CD14-positive monocyte (primary cell): ENCODE measurements around the gene CALML5. TPM values are rescaled to one million over a fixed set of nuclear protein-coding genes. Genes with fewer than 3 reads are reported as not detected.

Experiments
- DNase-seq, 3 donors: peaks; one replicate each; pipeline ENCODE4 v3.0.0-alpha.2; 2011 to 2022
- H2AFZ ChIP-seq: 2 replicates; pipeline ENCODE4 v1.6.0; 2012; ENCODE audit warnings: mild to moderate bottlenecking, low read depth, low read length, inconsistent platforms; ENCODE audit not compliant: insufficient read depth, poor library complexity, severe bottlenecking
- H3K27ac ChIP-seq, 2 donors: 1 replicate in 1 of 2; 2 replicates in 1 of 2; pipeline ENCODE4 v1.5.1; 2012 to 2013; ENCODE audit warnings: low read length in 2 of 2, control low read depth in 1 of 2, inconsistent platforms in 1 of 2, low read depth in 1 of 2, mild to moderate bottlenecking in 1 of 2
- H3K27me3 ChIP-seq, 2 donors: one replicate each; pipeline versions ENCODE4 v1.6.0 to v1.6.1; 2011 to 2013; ENCODE audit warnings: low read length in 2 of 2; ENCODE audit not compliant: control insufficient read depth in 2 of 2, insufficient read depth in 2 of 2
- H3K36me3 ChIP-seq, 2 donors: replicated peaks in 1 of 2; 1 replicate in 1 of 2; 2 replicates in 1 of 2; pipeline versions ENCODE4 v1.5.1 to v1.6.1; 2012 to 2013; ENCODE audit warnings: low read length in 2 of 2, control low read depth in 1 of 2, inconsistent platforms in 1 of 2, mild to moderate bottlenecking in 1 of 2; ENCODE audit not compliant: insufficient read depth in 2 of 2, control insufficient read depth in 1 of 2
- H3K4me1 ChIP-seq, 2 donors: 1 replicate in 1 of 2; 2 replicates in 1 of 2; pipeline versions ENCODE4 v1.5.1 to v1.6.1; 2012 to 2013; ENCODE audit warnings: low read length in 2 of 2, control low read depth in 1 of 2, inconsistent platforms in 1 of 2, mild to moderate bottlenecking in 1 of 2, moderate library complexity in 1 of 2; ENCODE audit not compliant: insufficient read depth in 2 of 2, control insufficient read depth in 1 of 2
- H3K4me2 ChIP-seq: replicated peaks from 2 replicates; pipeline ENCODE3; 2012; ENCODE audit warnings: low read length, moderate library complexity, mild to moderate bottlenecking; ENCODE audit not compliant: poor library complexity, severe bottlenecking; ENCODE audit errors: extremely low read depth
- H3K4me3 ChIP-seq, 3 experiments: fragments of 200-600 bp in 1 of 3; sonication (generic) in 1 of 3; replicated peaks in 1 of 3; 1 replicate in 2 of 3; 2 replicates in 1 of 3; pipeline ENCODE4 v1.5.1; 2011 to 2013; ENCODE audit warnings: low read length in 3 of 3, mild to moderate bottlenecking in 3 of 3, control low read depth in 2 of 3, low read depth in 2 of 3, inconsistent platforms in 1 of 3, moderate library complexity in 1 of 3
- H3K79me2 ChIP-seq: 2 replicates; pipeline ENCODE4 v1.6.0; 2012; ENCODE audit warnings: mild to moderate bottlenecking, control low read depth, inconsistent platforms, low read length, moderate library complexity; ENCODE audit not compliant: insufficient read depth
- H3K9ac ChIP-seq: 2 replicates; pipeline ENCODE4 v1.6.0; 2017; ENCODE audit warnings: low read length, mild to moderate bottlenecking; ENCODE audit not compliant: insufficient read depth, poor library complexity, severe bottlenecking
- H3K9me3 ChIP-seq, 2 donors: replicated peaks in 1 of 2; 1 replicate in 1 of 2; 2 replicates in 1 of 2; pipeline versions ENCODE4 v1.5.1 to v1.6.1; 2012 to 2013; ENCODE audit warnings: low read length in 2 of 2, control low read depth in 1 of 2; ENCODE audit not compliant: control insufficient read depth in 1 of 2, insufficient read depth in 1 of 2
- H4K20me1 ChIP-seq: 2 replicates; pipeline ENCODE4 v1.6.0; 2012; ENCODE audit warnings: mild to moderate bottlenecking, low read length, control low read depth, moderate library complexity; ENCODE audit not compliant: insufficient read depth
- H3K27ac Mint-ChIP-seq, 7 donors: one replicate each; pipeline ENCODE4 v1.8.0; 2020; ENCODE audit warnings: mild to moderate bottlenecking in 7 of 7, mixed read lengths in 7 of 7, moderate library complexity in 6 of 7, inconsistent platforms in 2 of 7
- H3K27me3 Mint-ChIP-seq, 3 donors: one replicate each; pipeline ENCODE4 v1.8.0; 2021 to 2022; ENCODE audit warnings: low read depth in 3 of 3, mild to moderate bottlenecking in 3 of 3, mixed read lengths in 3 of 3, moderate library complexity in 3 of 3, inconsistent platforms in 1 of 3
- H3K36me3 Mint-ChIP-seq, 2 donors: one replicate each; pipeline ENCODE4 v1.8.0; 2020; ENCODE audit warnings: mixed read lengths in 2 of 2, inconsistent platforms in 1 of 2, mild to moderate bottlenecking in 1 of 2
- H3K4me1 Mint-ChIP-seq: one replicate; pipeline ENCODE4 v1.8.0; 2020; ENCODE audit warnings: mild to moderate bottlenecking, mixed read lengths
- H3K4me3 Mint-ChIP-seq, 2 donors: one replicate each; pipeline ENCODE4 v1.8.0; 2020; ENCODE audit warnings: mild to moderate bottlenecking in 2 of 2, mixed read lengths in 2 of 2, moderate library complexity in 1 of 2
- H3K9me3 Mint-ChIP-seq, 7 donors: one replicate each; pipeline ENCODE4 v1.8.0; 2020 to 2022; ENCODE audit warnings: mixed read lengths in 7 of 7, mild to moderate bottlenecking in 6 of 7, moderate library complexity in 6 of 7, inconsistent platforms in 2 of 7
- WGBS: methylation state at CpG from one replicate; pipeline ENCODE4 v1.1.5; 2013; ENCODE audit warnings: missing lambda C conversion rate; ENCODE audit not compliant: insufficient coverage; 5-methylcytosine and 5-hydroxymethylcytosine counted together
- intact Hi-C, 2 donors: fragments of 100-400 bp; cut with micrococcal nuclease; formaldehyde crosslinking; loops; one replicate each; pipeline versions ENCODE4 v1.15.0 to v1.15.1; 2023
- polyA plus RNA-seq, 3 donors: library from polyadenylated mRNA; depleted of rRNA in 1 of 3; unstranded in 2 of 3; stranded (reverse) in 1 of 3; fragments of 300-500 nt in 2 of 3; fragments of >200 nt in 1 of 3; fragmentation: Illumina TruSeq in 2 of 3; gene quantifications; 1 replicate in 2 of 3; 2 replicates in 1 of 3; pipeline ENCODE4 v1.2.3, GENCODE V29; 2012 to 2021
- TF ChIP-seq, protein P1 (sequence below): fragments of 200-600 bp; IDR thresholded peaks from one replicate; pipeline ENCODE4 v1.8.0; 2022; ENCODE audit warnings: antibody characterized with exemption, mild to moderate bottlenecking

The CALML5 gene
- polyA plus RNA-seq, 3 donors, result not detected

DNA sequence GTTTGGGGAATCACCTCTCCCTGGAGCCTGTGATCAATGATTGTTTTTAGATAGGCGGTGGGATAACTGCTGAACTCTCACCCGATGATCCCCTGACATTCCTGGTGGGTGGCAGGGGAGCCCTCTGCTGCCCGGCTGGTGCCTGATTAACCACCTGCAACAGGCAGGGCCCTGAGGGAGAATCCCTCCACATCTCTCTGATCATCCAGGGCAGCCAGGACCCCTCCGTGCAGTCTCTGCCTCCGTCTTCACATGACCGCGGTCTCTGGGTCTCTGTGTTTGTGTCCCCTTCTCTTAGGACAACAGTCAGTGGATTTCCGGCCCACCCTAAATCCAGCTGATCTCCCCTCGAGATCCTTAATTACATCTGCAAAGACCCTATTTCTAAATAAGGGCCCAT, 17.4 kb downstream of the CALML5 start:
- WGBS, result 100% methylated on average over 6 of the region's 9 CpGs
- H3K9me3 Mint-ChIP-seq, result peaks cover 0 to 2% (median 0%) of the 10 kb centered on the region in 7 donors
- H3K27me3 Mint-ChIP-seq, result peaks cover 5 to 12% (median 5%) of the 10 kb centered on the region in 3 donors
- no peaks in the 10 kb centered on the region for H4K20me1 ChIP-seq
- no peak overlapping the region for H3K4me3 ChIP-seq
- TF ChIP-seq, protein P1, sequence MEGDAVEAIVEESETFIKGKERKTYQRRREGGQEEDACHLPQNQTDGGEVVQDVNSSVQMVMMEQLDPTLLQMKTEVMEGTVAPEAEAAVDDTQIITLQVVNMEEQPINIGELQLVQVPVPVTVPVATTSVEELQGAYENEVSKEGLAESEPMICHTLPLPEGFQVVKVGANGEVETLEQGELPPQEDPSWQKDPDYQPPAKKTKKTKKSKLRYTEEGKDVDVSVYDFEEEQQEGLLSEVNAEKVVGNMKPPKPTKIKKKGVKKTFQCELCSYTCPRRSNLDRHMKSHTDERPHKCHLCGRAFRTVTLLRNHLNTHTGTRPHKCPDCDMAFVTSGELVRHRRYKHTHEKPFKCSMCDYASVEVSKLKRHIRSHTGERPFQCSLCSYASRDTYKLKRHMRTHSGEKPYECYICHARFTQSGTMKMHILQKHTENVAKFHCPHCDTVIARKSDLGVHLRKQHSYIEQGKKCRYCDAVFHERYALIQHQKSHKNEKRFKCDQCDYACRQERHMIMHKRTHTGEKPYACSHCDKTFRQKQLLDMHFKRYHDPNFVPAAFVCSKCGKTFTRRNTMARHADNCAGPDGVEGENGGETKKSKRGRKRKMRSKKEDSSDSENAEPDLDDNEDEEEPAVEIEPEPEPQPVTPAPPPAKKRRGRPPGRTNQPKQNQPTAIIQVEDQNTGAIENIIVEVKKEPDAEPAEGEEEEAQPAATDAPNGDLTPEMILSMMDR, result no peak
- H3K4me2 ChIP-seq, result no peak overlapping the region
- no peak overlapping the region for H3K27ac ChIP-seq
- H3K79me2 ChIP-seq, result no peaks in the 10 kb centered on the region
- H3K9me3 ChIP-seq, result no peaks in the 10 kb centered on the region
- no peak overlapping the region for H2AFZ ChIP-seq
- H3K27ac Mint-ChIP-seq, result no peak overlapping the region
- H3K9ac ChIP-seq, result no peak overlapping the region
- H3K4me1 Mint-ChIP-seq, result no peaks in the 10 kb centered on the region
- no peaks in the 10 kb centered on the region for H3K36me3 ChIP-seq
- intact Hi-C loops, result no loop called here
- H3K4me3 Mint-ChIP-seq, result no peak overlapping the region
- no peaks in the 10 kb centered on the region for H3K4me1 ChIP-seq
- DNase-seq, result no peak
- H3K27me3 ChIP-seq, result no peaks in the 10 kb centered on the region
- H3K36me3 Mint-ChIP-seq, result no peaks in the 10 kb centered on the region

DNA sequence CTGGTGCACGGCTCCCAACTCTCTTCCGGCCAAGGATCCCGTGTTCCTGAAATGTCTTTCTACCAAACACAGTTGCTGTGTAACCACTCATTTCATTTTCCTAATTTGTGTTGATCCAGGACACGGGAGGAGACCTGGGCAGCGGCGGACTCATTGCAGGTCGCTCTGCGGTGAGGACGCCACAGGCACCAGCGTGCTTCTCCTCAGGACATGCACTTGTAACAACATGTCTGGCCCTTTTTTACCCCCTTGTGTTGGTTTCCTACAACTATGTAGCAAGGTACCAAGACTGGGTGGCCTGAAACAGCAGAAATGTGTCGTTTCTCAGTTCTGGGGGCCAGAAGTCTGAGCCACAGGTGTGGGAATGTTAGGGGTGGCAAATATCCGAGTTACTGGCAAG, 18.2 kb downstream of the CALML5 start:
- TF ChIP-seq, protein P1, result no peak
- H3K27ac Mint-ChIP-seq, result no peak overlapping the region
- Histone ChIP-seq H3K4me2 (no peak overlapping the region), H3K27me3 (no peaks in the 10 kb centered on the region), H3K27ac (no peak overlapping the region), H3K9ac (no peak overlapping the region), H4K20me1 (no peaks in the 10 kb centered on the region), H3K79me2 (no peaks in the 10 kb centered on the region), H3K36me3 (no peaks in the 10 kb centered on the region), H3K9me3 (no peaks in the 10 kb centered on the region), H3K4me1 (no peaks in the 10 kb centered on the region), H2AFZ (no peak overlapping the region), H3K4me3 (no peak overlapping the region)
- no peak for DNase-seq
- intact Hi-C loops, result no loop called here
- no peak overlapping the region for H3K4me3 Mint-ChIP-seq
- peaks cover 5 to 15% (median 5%) of the 10 kb centered on the region in 3 donors for H3K27me3 Mint-ChIP-seq
- WGBS, result 98% methylated on average over 10 of the region's 12 CpGs
- H3K36me3 Mint-ChIP-seq, result no peaks in the 10 kb centered on the region
- no peaks in the 10 kb centered on the region for H3K4me1 Mint-ChIP-seq
- peaks cover 0 to 2% (median 0%) of the 10 kb centered on the region in 7 donors for H3K9me3 Mint-ChIP-seq
